ENCODE data around the gene ANKRD11. TPM values are rescaled to one million over a fixed set of nuclear protein-coding genes. Genes with fewer than 3 reads are reported as not detected.
"Not testable (repeated sequence)": the region's sequence is repeated elsewhere in the genome, so short reads cannot be mapped to it uniquely, and the experiment has no call there.

Gene ANKRD11
- total and polyA plus RNA-seq, 7 donors: 30.6 to 161 (median 42.8) TPM

DNA sequence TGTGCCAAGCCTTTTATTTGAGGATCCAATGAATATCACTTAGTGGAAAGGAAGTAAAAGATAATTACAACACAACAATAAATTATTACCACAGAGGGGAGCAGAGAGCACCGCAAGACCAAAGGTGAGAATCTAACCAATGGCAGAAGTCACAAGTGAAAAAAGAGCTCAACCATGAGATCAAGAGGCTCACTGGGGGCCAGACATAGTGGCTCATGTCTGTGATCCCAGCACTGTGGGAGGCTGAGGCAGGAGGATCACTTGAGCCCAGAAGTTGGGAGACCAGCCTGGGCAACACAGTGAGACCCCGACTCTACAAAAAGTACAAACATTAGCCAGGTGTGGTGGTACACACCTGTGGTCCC is 17.7 kb downstream of the ANKRD11 start:
- no peak overlapping the region for H3K27ac ChIP-seq
- H3K36me3 ChIP-seq: no peaks in the 10 kb centered on the region
- H3K9me3 ChIP-seq: no peaks in the 10 kb centered on the region
- WGBS, 2 donors: 55 to 76% methylated on average over 2 of the region's 2 CpGs
- H3K27me3 ChIP-seq: no peaks in the 10 kb centered on the region
- no peak for DNase-seq
- no peak for TF ChIP-seq POLR2A (IDR thresholded peaks at IDR 0.05)
- TF ChIP-seq, protein P1, sequence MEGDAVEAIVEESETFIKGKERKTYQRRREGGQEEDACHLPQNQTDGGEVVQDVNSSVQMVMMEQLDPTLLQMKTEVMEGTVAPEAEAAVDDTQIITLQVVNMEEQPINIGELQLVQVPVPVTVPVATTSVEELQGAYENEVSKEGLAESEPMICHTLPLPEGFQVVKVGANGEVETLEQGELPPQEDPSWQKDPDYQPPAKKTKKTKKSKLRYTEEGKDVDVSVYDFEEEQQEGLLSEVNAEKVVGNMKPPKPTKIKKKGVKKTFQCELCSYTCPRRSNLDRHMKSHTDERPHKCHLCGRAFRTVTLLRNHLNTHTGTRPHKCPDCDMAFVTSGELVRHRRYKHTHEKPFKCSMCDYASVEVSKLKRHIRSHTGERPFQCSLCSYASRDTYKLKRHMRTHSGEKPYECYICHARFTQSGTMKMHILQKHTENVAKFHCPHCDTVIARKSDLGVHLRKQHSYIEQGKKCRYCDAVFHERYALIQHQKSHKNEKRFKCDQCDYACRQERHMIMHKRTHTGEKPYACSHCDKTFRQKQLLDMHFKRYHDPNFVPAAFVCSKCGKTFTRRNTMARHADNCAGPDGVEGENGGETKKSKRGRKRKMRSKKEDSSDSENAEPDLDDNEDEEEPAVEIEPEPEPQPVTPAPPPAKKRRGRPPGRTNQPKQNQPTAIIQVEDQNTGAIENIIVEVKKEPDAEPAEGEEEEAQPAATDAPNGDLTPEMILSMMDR (IDR thresholded peaks at IDR 0.05): no peak
- peaks cover 0 to 73% (median 49%) of the 10 kb centered on the region in 4 donors for H3K4me1 ChIP-seq
- no peak overlapping the region for H3K4me3 ChIP-seq
- intact Hi-C loops (cut with DNase I): no loop called here

DNA sequence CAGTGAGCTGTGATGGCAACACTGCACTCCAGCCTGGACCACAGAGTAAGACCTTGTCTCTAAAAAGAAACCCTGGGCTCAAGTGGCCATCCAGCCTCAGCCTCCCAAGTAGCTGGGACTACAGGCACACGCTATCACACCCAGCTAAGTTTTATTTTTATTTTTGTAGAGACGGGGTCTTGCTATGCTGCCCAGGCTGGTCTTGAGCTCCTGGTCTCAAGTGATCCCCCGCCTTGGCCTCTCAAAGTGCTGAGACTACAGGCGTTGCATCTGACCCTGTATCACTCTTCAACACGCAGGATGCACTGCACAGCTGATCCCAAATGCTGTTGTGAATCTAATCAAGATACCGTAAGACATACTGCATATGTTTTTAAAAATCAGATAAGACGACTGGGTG is 23.0 kb downstream of the ANKRD11 start:
- no peak overlapping the region for H3K27ac ChIP-seq
- DNase-seq: no peak
- peaks cover 0 to 59% (median 51%) of the 10 kb centered on the region in 4 donors for H3K4me1 ChIP-seq
- intact Hi-C loops (cut with DNase I): no loop called here
- 92 to 93% methylated on average over 7 of the region's 7 CpGs for WGBS, 2 donors
- no peak overlapping the region for H3K4me3 ChIP-seq
- no peaks in the 10 kb centered on the region for H3K9me3 ChIP-seq
- TF ChIP-seq POLR2A (IDR thresholded peaks at IDR 0.05): no peak
- TF ChIP-seq POLR2AphosphoS5 (IDR thresholded peaks at IDR 0.05): no peak
- no peak for TF ChIP-seq EP300 (IDR thresholded peaks at IDR 0.05)
- TF ChIP-seq, protein P1 (IDR thresholded peaks at IDR 0.05): no peak
- no peaks in the 10 kb centered on the region for H3K27me3 ChIP-seq
- no peaks in the 10 kb centered on the region for H3K36me3 ChIP-seq

DNA sequence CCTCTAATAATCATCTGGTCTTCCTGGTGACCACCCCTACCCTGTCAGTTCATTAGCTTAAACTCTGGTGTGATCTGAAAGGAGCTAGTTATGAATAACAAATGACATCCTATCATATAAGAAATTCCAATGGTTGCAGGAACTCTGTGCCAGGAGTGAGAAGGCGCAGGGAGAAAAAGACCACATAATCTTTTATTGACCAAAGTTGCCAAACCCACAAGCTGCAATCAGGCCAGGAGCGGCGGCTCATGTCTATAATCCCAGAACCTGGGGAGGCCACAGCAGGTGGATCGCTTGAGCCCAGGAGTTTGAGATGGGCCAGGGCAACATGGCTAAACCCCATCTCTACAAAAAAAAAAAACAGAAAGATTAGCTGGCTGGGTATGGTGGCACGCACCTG is 23.4 kb downstream of the ANKRD11 start:
- intact Hi-C loops (cut with DNase I): no loop called here
- H3K27me3 ChIP-seq: no peaks in the 10 kb centered on the region
- no peak for DNase-seq
- no peaks in the 10 kb centered on the region for H3K9me3 ChIP-seq
- TF ChIP-seq, protein P1 (IDR thresholded peaks at IDR 0.05): no peak
- TF ChIP-seq EP300 (IDR thresholded peaks at IDR 0.05) (no peak), POLR2AphosphoS5 (IDR thresholded peaks at IDR 0.05) (no peak), POLR2A (IDR thresholded peaks at IDR 0.05) (no peak)
- no peak overlapping the region for H3K27ac ChIP-seq
- 55 to 74% methylated on average over 5 of the region's 5 CpGs for WGBS, 2 donors
- H3K36me3 ChIP-seq: no peaks in the 10 kb centered on the region
- peaks cover 0 to 55% (median 46%) of the 10 kb centered on the region in 4 donors for H3K4me1 ChIP-seq
- no peak overlapping the region for H3K4me3 ChIP-seq

DNA sequence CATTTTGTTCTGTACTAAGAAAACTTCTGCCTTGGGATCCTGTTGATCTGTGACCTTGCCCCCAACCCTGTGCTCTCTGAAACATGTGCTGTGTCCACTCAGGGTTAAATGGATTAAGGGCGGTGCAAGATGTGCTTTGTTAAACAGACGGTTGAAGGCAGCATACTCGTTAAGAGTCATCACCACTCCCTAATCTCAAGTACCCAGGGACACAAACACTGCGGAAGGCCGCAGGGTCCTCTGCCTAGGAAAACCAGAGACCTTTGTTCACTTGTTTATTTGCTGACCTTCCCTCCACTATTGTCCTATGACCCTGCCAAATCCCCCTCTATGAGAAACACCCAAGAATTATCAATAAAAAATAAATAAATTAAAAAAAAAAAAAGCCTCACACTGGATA is 27.0 kb downstream of the ANKRD11 start:
- H3K27ac ChIP-seq; H3K27me3 ChIP-seq; DNase-seq; H3K36me3 ChIP-seq; intact Hi-C loops (cut with DNase I); H3K9me3 ChIP-seq; H3K4me3 ChIP-seq: not testable (repeated sequence)
- H3K4me1 ChIP-seq: peaks cover 0 to 37% (median 23%) of the 10 kb centered on the region in 4 donors
- WGBS, 2 donors: 62 to 79% methylated on average over 5 of the region's 5 CpGs

DNA sequence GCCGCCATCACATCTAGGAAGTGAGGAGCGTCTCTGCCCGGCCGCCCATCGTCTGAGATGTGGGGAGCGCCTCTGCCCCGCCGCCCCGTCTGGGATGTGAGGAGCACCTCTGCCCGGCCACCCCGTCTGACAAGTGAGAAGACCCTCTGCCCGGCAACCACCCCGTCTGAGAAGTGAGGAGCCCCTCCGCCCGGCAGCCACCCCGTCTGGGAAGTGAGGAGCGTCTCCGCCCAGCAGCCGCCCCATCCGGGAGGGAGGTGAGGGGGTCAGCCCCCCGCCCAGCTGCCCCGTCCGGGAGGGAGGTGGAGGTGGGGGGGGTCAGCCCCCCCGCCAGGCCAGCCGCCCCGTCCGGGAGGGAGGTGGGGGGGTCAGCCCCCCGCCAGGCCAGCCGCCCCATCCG is 27.7 kb downstream of the ANKRD11 start:
- intact Hi-C loops (cut with DNase I); DNase-seq; H3K9me3 ChIP-seq; H3K4me3 ChIP-seq; H3K36me3 ChIP-seq; H3K27me3 ChIP-seq; H3K27ac ChIP-seq: not testable (repeated sequence)
- H3K4me1 ChIP-seq: peaks cover 0 to 31% (median 17%) of the 10 kb centered on the region in 4 donors
- WGBS, 2 donors: 95 to 96% methylated on average over 29 to 30 of the region's 30 CpGs

DNA sequence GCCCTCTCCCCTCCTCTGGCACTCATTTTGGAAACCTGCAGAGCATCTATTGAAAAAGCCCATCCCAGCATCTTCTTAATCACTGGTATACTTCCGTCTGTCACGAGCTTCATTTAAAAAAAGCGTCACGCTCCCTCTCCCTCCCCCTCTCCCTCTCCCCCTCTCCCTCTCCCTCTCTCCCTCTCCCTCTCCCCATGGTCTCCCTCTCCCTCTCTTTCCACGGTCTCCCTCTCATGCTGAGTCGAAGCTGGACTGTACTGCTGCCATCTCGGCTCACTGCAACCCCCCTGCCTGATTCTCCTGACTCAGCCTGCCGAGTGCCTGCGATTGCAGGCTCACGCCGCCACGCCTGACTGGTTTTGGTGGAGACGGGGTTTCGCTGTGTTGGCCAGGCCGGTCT is 28.5 kb downstream of the ANKRD11 start:
- H3K27me3 ChIP-seq; H3K27ac ChIP-seq; intact Hi-C loops (cut with DNase I); H3K9me3 ChIP-seq; DNase-seq; H3K4me3 ChIP-seq; H3K36me3 ChIP-seq: not testable (repeated sequence)
- peaks cover 0 to 23% (median 12%) of the 10 kb centered on the region in 4 donors for H3K4me1 ChIP-seq
- 94 to 98% methylated on average over 15 of the region's 15 CpGs for WGBS, 2 donors
